ENCODE results near the gene TJP3.

DNA sequence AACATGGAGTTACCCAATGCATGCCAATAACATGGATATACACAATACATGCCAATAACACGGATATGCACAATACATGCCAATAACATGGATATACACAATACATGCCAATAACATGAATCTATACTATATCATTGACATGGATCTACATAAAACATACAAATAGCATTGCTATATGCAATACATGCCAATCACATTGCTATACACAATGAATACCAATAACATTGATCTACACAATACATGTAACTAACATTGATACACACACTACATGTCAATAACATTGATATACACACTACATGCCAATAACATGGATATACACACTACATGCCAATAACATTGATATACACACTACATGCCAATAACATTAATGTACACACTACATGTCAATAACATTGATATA is 7.0 kb upstream of the TJP3 start:
- no peak for TF ChIP-seq EZH2phosphoT487 (IDR thresholded peaks at IDR 0.05; ENCODE audit: low read length)
- TF ChIP-seq, protein P1, sequence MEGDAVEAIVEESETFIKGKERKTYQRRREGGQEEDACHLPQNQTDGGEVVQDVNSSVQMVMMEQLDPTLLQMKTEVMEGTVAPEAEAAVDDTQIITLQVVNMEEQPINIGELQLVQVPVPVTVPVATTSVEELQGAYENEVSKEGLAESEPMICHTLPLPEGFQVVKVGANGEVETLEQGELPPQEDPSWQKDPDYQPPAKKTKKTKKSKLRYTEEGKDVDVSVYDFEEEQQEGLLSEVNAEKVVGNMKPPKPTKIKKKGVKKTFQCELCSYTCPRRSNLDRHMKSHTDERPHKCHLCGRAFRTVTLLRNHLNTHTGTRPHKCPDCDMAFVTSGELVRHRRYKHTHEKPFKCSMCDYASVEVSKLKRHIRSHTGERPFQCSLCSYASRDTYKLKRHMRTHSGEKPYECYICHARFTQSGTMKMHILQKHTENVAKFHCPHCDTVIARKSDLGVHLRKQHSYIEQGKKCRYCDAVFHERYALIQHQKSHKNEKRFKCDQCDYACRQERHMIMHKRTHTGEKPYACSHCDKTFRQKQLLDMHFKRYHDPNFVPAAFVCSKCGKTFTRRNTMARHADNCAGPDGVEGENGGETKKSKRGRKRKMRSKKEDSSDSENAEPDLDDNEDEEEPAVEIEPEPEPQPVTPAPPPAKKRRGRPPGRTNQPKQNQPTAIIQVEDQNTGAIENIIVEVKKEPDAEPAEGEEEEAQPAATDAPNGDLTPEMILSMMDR (IDR thresholded peaks at IDR 0.05; ENCODE audit: low read length): no peak
